ENCODE measurements around the gene PLSCR5.

DNA sequence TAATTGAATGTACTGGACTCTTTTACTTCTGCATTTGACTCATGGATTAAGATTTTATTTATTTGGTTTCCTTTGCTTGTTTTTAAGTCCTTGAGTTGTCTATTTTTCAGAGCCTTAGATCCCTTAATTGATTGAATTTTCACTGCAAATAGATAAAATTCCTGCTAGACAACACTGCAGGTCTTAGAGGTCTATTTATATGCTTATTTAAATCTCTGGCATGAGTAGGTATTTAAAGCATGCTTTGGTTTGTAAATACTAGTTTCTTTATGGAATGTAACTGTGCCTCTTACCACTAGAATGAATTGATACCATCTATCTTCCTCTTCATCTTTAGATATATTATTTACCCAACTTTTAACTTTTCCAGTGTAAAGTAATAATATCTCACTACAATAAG is 20.0 kb downstream of the PLSCR5 start:
- TF ChIP-seq, protein P1, sequence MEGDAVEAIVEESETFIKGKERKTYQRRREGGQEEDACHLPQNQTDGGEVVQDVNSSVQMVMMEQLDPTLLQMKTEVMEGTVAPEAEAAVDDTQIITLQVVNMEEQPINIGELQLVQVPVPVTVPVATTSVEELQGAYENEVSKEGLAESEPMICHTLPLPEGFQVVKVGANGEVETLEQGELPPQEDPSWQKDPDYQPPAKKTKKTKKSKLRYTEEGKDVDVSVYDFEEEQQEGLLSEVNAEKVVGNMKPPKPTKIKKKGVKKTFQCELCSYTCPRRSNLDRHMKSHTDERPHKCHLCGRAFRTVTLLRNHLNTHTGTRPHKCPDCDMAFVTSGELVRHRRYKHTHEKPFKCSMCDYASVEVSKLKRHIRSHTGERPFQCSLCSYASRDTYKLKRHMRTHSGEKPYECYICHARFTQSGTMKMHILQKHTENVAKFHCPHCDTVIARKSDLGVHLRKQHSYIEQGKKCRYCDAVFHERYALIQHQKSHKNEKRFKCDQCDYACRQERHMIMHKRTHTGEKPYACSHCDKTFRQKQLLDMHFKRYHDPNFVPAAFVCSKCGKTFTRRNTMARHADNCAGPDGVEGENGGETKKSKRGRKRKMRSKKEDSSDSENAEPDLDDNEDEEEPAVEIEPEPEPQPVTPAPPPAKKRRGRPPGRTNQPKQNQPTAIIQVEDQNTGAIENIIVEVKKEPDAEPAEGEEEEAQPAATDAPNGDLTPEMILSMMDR (conservative IDR thresholded peaks at IDR 0.05): no peak
- no peak for TF ChIP-seq EZH2 (IDR thresholded peaks at IDR 0.05; ENCODE audit: low read depth)
